GM12878 (cell line): ENCODE measurements around the gene NARF. TPM values are rescaled to one million over a fixed set of nuclear protein-coding genes. Genes with fewer than 3 reads are reported as not detected.
A peak's percentile ranks its signal among the peaks of the same experiment; 100 is the strongest.
"Not testable (repeated sequence)": the region's sequence is repeated elsewhere in the genome, so short reads cannot be mapped to it uniquely, and the experiment has no call there.

Source experiments
- ATAC-seq: fragments of 200-7000 bp; cut with Tn5 transposase; 3 replicates; pipeline ENCODE4 v1.9.1; 2020; ENCODE audit warnings: mild to moderate bottlenecking, moderate library complexity
- BruUV-seq: library from RNA; stranded (reverse); fragments of 400-500 nt; replicated peaks from 2 replicates; lab custom pipeline; 2021; lab: Mats Ljungman, UMichigan
- CTCF ChIA-PET: fragments of 300-600 bp; sonication (Branson Sonifier 250); formaldehyde crosslinking; extraction: SDS; loops from one replicate; lab custom pipeline; 2021; ENCODE audit warnings: inconsistent platforms; lab: Yijun Ruan, JAX
- POLR2A ChIA-PET: fragments of 350-600 bp; formaldehyde crosslinking; extraction: SDS; loops from one replicate; lab custom pipeline; 2021; ENCODE audit warnings: inconsistent platforms; lab: Charles Lee
- RAD21 ChIA-PET: fragments of 300-600 bp; sonication (Branson Sonifier 250); formaldehyde crosslinking; loops from one replicate; lab custom pipeline; 2023; ENCODE audit warnings: antibody characterized with exemption; ENCODE audit not compliant: unreplicated experiment; lab: Charles Lee
- SMC1A ChIA-PET: fragments of 300-600 bp; sonication (Branson Sonifier 250); formaldehyde crosslinking; loops from one replicate; lab custom pipeline; 2023; ENCODE audit not compliant: unreplicated experiment, uncharacterized antibody; lab: Charles Lee
- DNase-seq: peaks from one replicate; pipeline ENCODE4 v3.0.0-alpha.2; 2011; ENCODE audit warnings: low read depth, low spot score
- FAIRE-seq: peaks from 3 replicates; lab custom pipeline; 2011; peaks lifted over from hg19 to GRCh38; lab: Jason Lieb, UNC
- H2AFZ ChIP-seq: 2 replicates; pipeline ENCODE4 v1.6.0; 2011; ENCODE audit warnings: low read depth, low read length, control low read depth; ENCODE audit not compliant: control insufficient read depth
- H3K27ac ChIP-seq: 2 replicates; pipeline ENCODE4 v1.5.1; 2011; ENCODE audit warnings: control low read depth; ENCODE audit not compliant: control insufficient read depth, insufficient read depth
- H3K27me3 ChIP-seq, 2 experiments: replicated peaks in 1 of 2; 2 replicates each; pipeline versions ENCODE4 v1.6.0 to v1.6.1; 2011; ENCODE audit warnings: low read length in 1 of 2; ENCODE audit not compliant: control insufficient read depth in 2 of 2, insufficient read depth in 2 of 2
- H3K36me3 ChIP-seq, 2 experiments: 2 replicates each; pipeline ENCODE4 v1.5.1; 2011; ENCODE audit warnings: low read length in 1 of 2; ENCODE audit not compliant: control insufficient read depth in 2 of 2, insufficient read depth in 2 of 2
- H3K4me1 ChIP-seq: 2 replicates; pipeline ENCODE4 v1.6.1; 2011; ENCODE audit warnings: mild to moderate bottlenecking, low read length, moderate library complexity, mixed read lengths; ENCODE audit not compliant: control insufficient read depth, insufficient read depth
- H3K4me2 ChIP-seq: 2 replicates; pipeline ENCODE4 v1.6.0; 2011; ENCODE audit warnings: control low read depth; ENCODE audit not compliant: control insufficient read depth, insufficient read depth
- H3K4me3 ChIP-seq: fragments of 200-600 bp; sonication (generic); 2 replicates; pipeline ENCODE4 v1.5.1; 2016
- H3K79me2 ChIP-seq: 2 replicates; pipeline ENCODE4 v1.6.0; 2011; ENCODE audit warnings: low read length; ENCODE audit not compliant: control insufficient read depth, insufficient read depth
- H3K9ac ChIP-seq: 2 replicates; pipeline ENCODE4 v1.8.0; 2011; ENCODE audit warnings: low read length, control low read depth, mixed read lengths; ENCODE audit not compliant: control insufficient read depth, insufficient read depth
- H3K9me3 ChIP-seq: replicated peaks from 3 replicates; pipeline ENCODE4 v1.5.1; 2011; ENCODE audit warnings: mild to moderate bottlenecking, low read length; ENCODE audit not compliant: control insufficient read depth, insufficient read depth
- H4K20me1 ChIP-seq: 2 replicates; pipeline ENCODE4 v1.6.0; 2011; ENCODE audit not compliant: control insufficient read depth, insufficient read depth
- ATF7 ChIP-seq: fragments of 450-650 bp; IDR thresholded peaks from 2 replicates; pipeline ENCODE4 v1.6.1; 2016; ENCODE audit warnings: low read depth, mild to moderate bottlenecking
- BCL11A ChIP-seq: IDR thresholded peaks from 2 replicates; pipeline ENCODE4 v1.6.1; 2011; ENCODE audit warnings: low read depth, low read length
- CREM ChIP-seq: IDR thresholded peaks from 2 replicates; pipeline ENCODE4 v1.6.1; 2014; ENCODE audit warnings: antibody characterized with exemption, low read depth
- DPF2 ChIP-seq: fragments of 450-650 bp; IDR thresholded peaks from 2 replicates; pipeline ENCODE4 v1.6.1; 2017; ENCODE audit warnings: mild to moderate bottlenecking
- GABPA ChIP-seq: IDR thresholded peaks from 2 replicates; pipeline ENCODE4 v1.6.1; 2014; ENCODE audit warnings: antibody characterized with exemption, low read depth, mild to moderate bottlenecking, inconsistent platforms
- PML ChIP-seq: IDR thresholded peaks from 2 replicates; pipeline ENCODE4 v1.6.1; 2012; ENCODE audit warnings: low read length, inconsistent platforms
- RUNX3 ChIP-seq: IDR thresholded peaks from 2 replicates; pipeline ENCODE4 v1.6.1; 2012; ENCODE audit warnings: low read length, inconsistent platforms
- TCF12 ChIP-seq: IDR thresholded peaks from 2 replicates; pipeline ENCODE4 v1.6.1; 2011; ENCODE audit warnings: low read depth, mild to moderate bottlenecking, low read length
- ZNF24 ChIP-seq: fragments of 450-650 bp; IDR thresholded peaks from 2 replicates; pipeline ENCODE4 v1.6.1; 2017; ENCODE audit warnings: antibody characterized with exemption, mild to moderate bottlenecking
- WGBS: methylation state at CpG from one replicate; pipeline ENCODE4 v1.1.6; 2016; ENCODE audit warnings: low lambda C conversion rate; ENCODE audit not compliant: insufficient replicate concordance, insufficient coverage; ENCODE audit errors: missing lambda C conversion rate; 5-methylcytosine and 5-hydroxymethylcytosine counted together
- in situ Hi-C: fragments of 300-500 bp; cut with MboI; formaldehyde crosslinking; loops from 9 replicates; pipeline ENCODE4 v1.14.3; 2018; ENCODE audit warnings: mixed read lengths
- intact Hi-C: fragments of 100-400 bp; cut with micrococcal nuclease; formaldehyde crosslinking; loops from one replicate; pipeline ENCODE4 v1.14.2; 2022; ENCODE audit not compliant: unreplicated experiment
- polyA plus RNA-seq, 11 experiments: library from polyadenylated mRNA; depleted of rRNA in 4 of 11; unstranded in 6 of 11; stranded (reverse) in 5 of 11; fragments of >200 nt; fragmentation: Nextera tagmentation in 4 of 11; fragmentation: Illumina TruSeq in 1 of 11; extraction: Ambion mirVana in 4 of 11; extraction: Trizol in 1 of 11; gene quantifications; 1 replicate in 1 of 11; 2 replicates in 10 of 11; pipeline versions ENCODE4 v1.2.1 to v1.2.3, GENCODE V29; 2011 to 2016; ENCODE audit warnings: inconsistent platforms in 2 of 11, missing spikeins in 2 of 11, low read depth in 1 of 11
- total RNA-seq, 4 experiments: library from RNA; depleted of rRNA in 3 of 4; stranded (reverse); fragments of >200 nt in 3 of 4; fragmentation: Illumina TruSeq in 1 of 4; extraction: Trizol in 1 of 4; gene quantifications; 2 replicates each; pipeline versions ENCODE4 v1.2.1 to v1.2.3, GENCODE V29; 2013 to 2021
- TF ChIP-seq, protein P1 (sequence below): IDR thresholded peaks from 2 replicates; pipeline ENCODE4 v1.6.1; 2012; ENCODE audit warnings: low read length, inconsistent platforms
- TF ChIP-seq, protein P2 (sequence below): fragments of 450-650 bp; IDR thresholded peaks from 2 replicates; pipeline ENCODE4 v1.6.1; 2017; ENCODE audit warnings: mild to moderate bottlenecking, low read depth, inconsistent platforms; ENCODE audit not compliant: poor library complexity, severe bottlenecking

The NARF gene
- total and polyA plus RNA-seq, 10 of the 15 experiments (the other 5 are each of a cell fraction or from before 2014, with no cell fraction given), result 16.7 to 126 (median 47.5) TPM

DNA sequence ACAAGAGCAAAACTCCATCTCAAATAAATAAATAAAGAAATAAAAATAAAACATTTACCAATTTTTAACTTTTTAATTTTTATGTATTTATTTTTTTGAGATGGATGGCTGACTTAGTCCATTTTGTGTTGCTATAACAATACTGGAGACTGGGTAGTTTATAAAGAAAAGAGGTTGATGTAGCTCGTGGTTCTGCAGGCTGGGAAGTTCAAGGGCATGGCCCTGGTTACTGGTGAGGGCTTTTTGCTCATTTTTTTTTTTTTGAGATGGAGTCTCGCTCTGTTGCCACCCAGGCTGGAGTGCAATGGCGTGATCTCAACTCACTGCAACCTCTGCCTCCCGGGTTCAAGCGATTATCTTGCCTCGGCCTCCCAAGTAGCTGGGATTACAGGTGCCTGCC, 46.8 kb downstream of the NARF start:
- ChIA-PET SMC1A (interaction anchor here (0.9 to 1.8 kb wide), 6 partner anchors 8 to 44 kb away, joined by 3 to 11 read pairs (median 4); no protein-coding TSS in a partner anchor), RAD21 (interaction anchor here (1.1 to 1.5 kb wide), 3 partner anchors 10 to 49 kb away, joined by 3 to 5 read pairs (median 4); no protein-coding TSS in a partner anchor), CTCF (interaction anchor here (1.3 to 5.6 kb wide), 3 partner anchors 10 to 49 kb away, joined by 3 to 26 read pairs (median 14); no protein-coding TSS in a partner anchor), POLR2A (interaction anchor here (0.6 to 2.7 kb wide), 6 partner anchors 8 to 48 kb away, joined by 3 to 11 read pairs (median 6); partner anchors contain the start of gene NARF)
- Histone ChIP-seq H3K79me2 (no peaks in the 10 kb centered on the region), H3K9me3 (no peaks in the 10 kb centered on the region; the same call in 2 of the 3 replicates), H4K20me1 (no peaks in the 10 kb centered on the region), H3K4me3 (no peak overlapping the region), H3K27me3 (no peaks in the 10 kb centered on the region), H3K4me1 (peaks cover 11% of the 10 kb centered on the region), H3K9ac (no peak overlapping the region), H3K36me3 (no peaks in the 10 kb centered on the region), H2AFZ (no peak overlapping the region), H3K4me2 (no peak overlapping the region), H3K27ac (no peak overlapping the region)
- BruUV-seq, result no TSS peak
- in situ Hi-C loops (no loop called here), intact Hi-C loops (no loop called here)
- FAIRE-seq (no peak), ATAC-seq (no peak), DNase-seq (no peak)
- TF ChIP-seq, protein P1, sequence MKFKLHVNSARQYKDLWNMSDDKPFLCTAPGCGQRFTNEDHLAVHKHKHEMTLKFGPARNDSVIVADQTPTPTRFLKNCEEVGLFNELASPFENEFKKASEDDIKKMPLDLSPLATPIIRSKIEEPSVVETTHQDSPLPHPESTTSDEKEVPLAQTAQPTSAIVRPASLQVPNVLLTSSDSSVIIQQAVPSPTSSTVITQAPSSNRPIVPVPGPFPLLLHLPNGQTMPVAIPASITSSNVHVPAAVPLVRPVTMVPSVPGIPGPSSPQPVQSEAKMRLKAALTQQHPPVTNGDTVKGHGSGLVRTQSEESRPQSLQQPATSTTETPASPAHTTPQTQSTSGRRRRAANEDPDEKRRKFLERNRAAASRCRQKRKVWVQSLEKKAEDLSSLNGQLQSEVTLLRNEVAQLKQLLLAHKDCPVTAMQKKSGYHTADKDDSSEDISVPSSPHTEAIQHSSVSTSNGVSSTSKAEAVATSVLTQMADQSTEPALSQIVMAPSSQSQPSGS, result no peak
- WGBS, result 100% methylated on average over 6 of the region's 6 CpGs

DNA sequence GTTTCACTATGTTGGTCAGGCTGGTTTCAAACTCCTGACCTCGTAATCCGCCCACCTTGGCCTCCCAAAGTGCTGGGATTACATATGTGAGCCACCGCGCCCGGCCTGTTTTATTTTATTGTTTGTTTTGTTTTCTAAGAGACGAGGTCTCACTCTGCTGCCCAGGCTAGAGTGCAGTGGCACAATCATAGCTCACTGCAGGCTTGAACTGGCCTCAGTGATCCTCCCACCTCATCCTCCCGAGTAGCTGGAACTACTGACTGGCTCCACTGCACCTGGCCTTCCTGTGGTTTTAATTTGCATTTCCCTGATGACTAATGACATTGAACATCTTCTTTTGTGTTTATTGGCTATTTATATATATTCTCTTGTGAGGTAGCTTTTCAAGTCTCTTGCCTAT, 47.9 kb downstream of the NARF start:
- ChIA-PET RAD21 (interaction anchor here (0.7 to 1.6 kb wide), 6 partner anchors 10 to 358 kb away, joined by 3 to 5 read pairs (median 3); no protein-coding TSS in a partner anchor), CTCF (interaction anchor here (1.0 to 5.6 kb wide), 10 partner anchors 9 to 57 kb away, joined by 3 to 26 read pairs (median 4); partner anchors contain the start of gene FOXK2), SMC1A (interaction anchor here (0.8 to 3.0 kb wide), 11 partner anchors 9 to 87 kb away, joined by 3 to 12 read pairs (median 4); no protein-coding TSS in a partner anchor), POLR2A (interaction anchor here (0.7 to 2.7 kb wide), 12 partner anchors 9 to 214 kb away, joined by 3 to 19 read pairs (median 4); partner anchors contain the start of genes FOXK2 and NARF)
- peak overlapping the region; percentile 26; the same call in 1 of the 2 replicates for H3K4me3 ChIP-seq
- peak overlapping the region; percentile 61 for H3K4me2 ChIP-seq
- under 1% methylated on average over 7 of the region's 7 CpGs for WGBS
- H3K9me3 ChIP-seq, BruUV-seq, intact Hi-C loops, H4K20me1 ChIP-seq, H3K27me3 ChIP-seq, H2AFZ ChIP-seq, H3K79me2 ChIP-seq, in situ Hi-C loops, H3K36me3 ChIP-seq: not testable (repeated sequence)
- FAIRE-seq (peak; percentile 100), DNase-seq (peak; percentile 92), ATAC-seq (peak; percentile 100)
- peaks cover 11% of the 10 kb centered on the region for H3K4me1 ChIP-seq
- peak overlapping the region; percentile 46 for H3K27ac ChIP-seq
- peak overlapping the region; percentile 32; the same call in 1 of the 2 replicates for H3K9ac ChIP-seq
- TF ChIP-seq RUNX3, result peak; percentile 95
- TF ChIP-seq ZNF24, result 0 out of 2 replicates have a peak, but pooled peaks have one; percentile 28
- TF ChIP-seq BCL11A, result peak; percentile 57; the same call in 1 of the 2 replicates
- TF ChIP-seq ATF7, result peak; percentile 85
- peak; percentile 71 for TF ChIP-seq CREM
- TF ChIP-seq DPF2, result peak; percentile 61; the same call in 1 of the 2 replicates
- TF ChIP-seq PML, result peak; percentile 59; the same call in 1 of the 2 replicates
- TF ChIP-seq, protein P2, sequence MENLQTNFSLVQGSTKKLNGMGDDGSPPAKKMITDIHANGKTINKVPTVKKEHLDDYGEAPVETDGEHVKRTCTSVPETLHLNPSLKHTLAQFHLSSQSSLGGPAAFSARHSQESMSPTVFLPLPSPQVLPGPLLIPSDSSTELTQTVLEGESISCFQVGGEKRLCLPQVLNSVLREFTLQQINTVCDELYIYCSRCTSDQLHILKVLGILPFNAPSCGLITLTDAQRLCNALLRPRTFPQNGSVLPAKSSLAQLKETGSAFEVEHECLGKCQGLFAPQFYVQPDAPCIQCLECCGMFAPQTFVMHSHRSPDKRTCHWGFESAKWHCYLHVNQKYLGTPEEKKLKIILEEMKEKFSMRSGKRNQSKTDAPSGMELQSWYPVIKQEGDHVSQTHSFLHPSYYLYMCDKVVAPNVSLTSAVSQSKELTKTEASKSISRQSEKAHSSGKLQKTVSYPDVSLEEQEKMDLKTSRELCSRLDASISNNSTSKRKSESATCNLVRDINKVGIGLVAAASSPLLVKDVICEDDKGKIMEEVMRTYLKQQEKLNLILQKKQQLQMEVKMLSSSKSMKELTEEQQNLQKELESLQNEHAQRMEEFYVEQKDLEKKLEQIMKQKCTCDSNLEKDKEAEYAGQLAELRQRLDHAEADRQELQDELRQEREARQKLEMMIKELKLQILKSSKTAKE, result peak; percentile 84
- 0 out of 2 replicates have a peak, but pooled peaks have one; percentile 15 for TF ChIP-seq GABPA
- peak; percentile 93 for TF ChIP-seq TCF12
